ENCODE measurements around the gene TRIM9. TPM values are rescaled to one million over a fixed set of nuclear protein-coding genes. Genes with fewer than 3 reads are reported as not detected.

The TRIM9 gene
- total RNA-seq, 1 donor from 2014 or later, result 1.7 TPM

- no peak for TF ChIP-seq CTCF (IDR thresholded peaks at IDR 0.05; ENCODE audit: unreplicated experiment)
- H3K36me3 Mint-ChIP-seq (ENCODE audit: insufficient read depth), result no peaks in the 10 kb centered on the region
- no peaks in the 10 kb centered on the region for H3K4me1 Mint-ChIP-seq (ENCODE audit: low read depth)
- DNase-seq (ENCODE audit: low spot score, unreplicated experiment), result no peak
- H3K27ac Mint-ChIP-seq, result no peak overlapping the region
- H3K9me3 Mint-ChIP-seq (ENCODE audit: low read depth), result peaks cover 5% of the 10 kb centered on the region
- peaks cover 12% of the 10 kb centered on the region for H3K27me3 Mint-ChIP-seq
- H3K4me3 Mint-ChIP-seq (ENCODE audit: low read depth), result no peak overlapping the region
Measured at GRCh38 chr14:51072976-51073375, 21.9 kb downstream of the TRIM9 start.

GRCh38 chr14:51071857-51072256, 23.0 kb downstream of the TRIM9 start:
- H3K27me3 Mint-ChIP-seq, result peaks cover 5% of the 10 kb centered on the region
- no peak overlapping the region for H3K27ac Mint-ChIP-seq
- no peak for TF ChIP-seq CTCF (IDR thresholded peaks at IDR 0.05; ENCODE audit: unreplicated experiment)
- no peak overlapping the region for H3K4me3 Mint-ChIP-seq (ENCODE audit: low read depth)
- DNase-seq (ENCODE audit: low spot score, unreplicated experiment), result no peak
- H3K36me3 Mint-ChIP-seq (ENCODE audit: insufficient read depth), result no peaks in the 10 kb centered on the region
- no peaks in the 10 kb centered on the region for H3K4me1 Mint-ChIP-seq (ENCODE audit: low read depth)
- peaks cover 5% of the 10 kb centered on the region for H3K9me3 Mint-ChIP-seq (ENCODE audit: low read depth)

GRCh38 chr14:51070726-51071125, 24.2 kb downstream of the TRIM9 start:
- Mint-ChIP-seq H3K27ac (no peak overlapping the region), H3K4me1 (ENCODE audit: low read depth) (no peaks in the 10 kb centered on the region), H3K4me3 (ENCODE audit: low read depth) (no peak overlapping the region), H3K9me3 (ENCODE audit: low read depth) (peaks cover 5% of the 10 kb centered on the region), H3K27me3 (no peaks in the 10 kb centered on the region), H3K36me3 (ENCODE audit: insufficient read depth) (no peaks in the 10 kb centered on the region)
- no peak for TF ChIP-seq CTCF (IDR thresholded peaks at IDR 0.05; ENCODE audit: unreplicated experiment)
- no peak for DNase-seq (ENCODE audit: low spot score, unreplicated experiment)

GRCh38 chr14:51069055-51069454, 25.9 kb downstream of the TRIM9 start:
- Mint-ChIP-seq H3K4me1 (ENCODE audit: low read depth) (no peaks in the 10 kb centered on the region), H3K27ac (no peak overlapping the region), H3K4me3 (ENCODE audit: low read depth) (no peak overlapping the region), H3K27me3 (no peaks in the 10 kb centered on the region), H3K9me3 (ENCODE audit: low read depth) (peaks cover 5% of the 10 kb centered on the region), H3K36me3 (ENCODE audit: insufficient read depth) (no peaks in the 10 kb centered on the region)
- no peak for TF ChIP-seq CTCF (IDR thresholded peaks at IDR 0.05; ENCODE audit: unreplicated experiment)
- no peak for DNase-seq (ENCODE audit: low spot score, unreplicated experiment)

- no peaks in the 10 kb centered on the region for H3K4me1 Mint-ChIP-seq (ENCODE audit: low read depth)
- H3K36me3 Mint-ChIP-seq (ENCODE audit: insufficient read depth), result no peaks in the 10 kb centered on the region
- H3K9me3 Mint-ChIP-seq (ENCODE audit: low read depth), result peaks cover 5% of the 10 kb centered on the region
- no peak for DNase-seq (ENCODE audit: low spot score, unreplicated experiment)
- no peak for TF ChIP-seq CTCF (IDR thresholded peaks at IDR 0.05; ENCODE audit: unreplicated experiment)
- no peak overlapping the region for H3K27ac Mint-ChIP-seq
- H3K27me3 Mint-ChIP-seq, result no peaks in the 10 kb centered on the region
- H3K4me3 Mint-ChIP-seq (ENCODE audit: low read depth), result no peak overlapping the region
Measured at GRCh38 chr14:51068268-51068667, 26.6 kb downstream of the TRIM9 start.

Measured in progenitor cell of endocrine pancreas (in vitro differentiated cells).